HuH-7 (cell line): ENCODE results near the gene ZNF207.
"Not testable (repeated sequence)": the region's sequence is repeated elsewhere in the genome, so short reads cannot be mapped to it uniquely, and the experiment has no call there.

ENCODE experiments used
- DNase-seq: peaks from one replicate; pipeline ENCODE4 v3.0.0; 2011; ENCODE audit warnings: low spot score

ZNF207 gene

DNA sequence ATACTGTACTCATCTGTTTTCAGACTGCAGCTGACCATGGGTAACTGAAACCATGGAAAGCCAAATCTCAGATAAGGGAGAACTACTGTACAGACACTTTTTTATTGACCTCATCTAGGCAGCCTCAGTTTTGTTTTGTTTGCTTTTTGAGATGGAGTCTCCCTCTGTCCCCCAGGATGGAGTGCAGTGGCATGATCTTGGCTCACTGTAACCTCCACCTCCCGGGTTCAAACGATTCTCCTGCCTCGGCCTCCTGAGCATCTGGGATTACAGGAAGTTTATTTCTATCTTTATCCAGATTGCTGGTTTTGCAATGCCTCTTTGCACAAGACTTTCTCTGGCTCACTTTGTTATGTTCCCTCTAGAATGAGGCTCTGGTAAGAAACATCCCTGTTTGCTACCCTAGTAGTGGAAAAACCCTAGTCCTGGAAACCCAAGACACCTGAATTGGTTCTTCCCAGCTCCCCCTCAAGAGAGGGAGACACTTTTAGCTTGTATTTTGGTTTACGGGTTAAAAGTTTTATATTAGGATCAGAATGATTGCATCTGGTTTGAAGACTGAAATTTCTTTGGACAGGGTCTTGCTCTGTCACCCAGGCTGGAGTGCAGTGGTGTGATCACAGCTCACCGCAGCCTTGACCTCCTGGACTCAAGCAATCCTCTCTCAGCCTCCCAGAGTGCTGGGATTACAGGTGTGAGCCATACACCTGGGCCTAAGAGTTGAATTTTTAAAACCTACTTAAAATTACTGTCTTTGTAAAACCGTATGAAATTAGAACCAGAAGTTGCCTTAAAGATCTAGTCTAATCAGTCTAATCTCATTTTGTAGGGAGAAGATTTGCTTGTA is 38.9 kb downstream of the ZNF207 start:
- DNase-seq = no peak

DNA sequence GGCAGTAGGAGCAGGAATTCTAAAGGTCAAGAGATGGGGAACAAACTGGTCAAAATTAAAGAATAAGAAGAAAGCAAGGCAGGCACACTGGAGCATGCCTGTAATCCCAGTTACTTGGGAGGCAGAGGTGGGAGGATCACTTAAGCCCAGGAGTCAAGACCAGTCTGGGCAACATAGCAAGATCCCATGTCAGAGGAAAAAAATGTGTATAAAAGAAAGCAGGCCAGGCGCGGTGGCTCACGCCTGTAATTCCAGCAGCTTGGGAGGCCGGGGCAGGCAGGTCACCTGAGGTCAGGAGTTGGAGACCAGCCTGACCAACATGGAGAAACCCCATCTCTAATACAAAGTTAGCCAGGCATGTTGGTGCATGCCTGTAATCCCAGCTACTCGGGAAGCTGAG is 43.9 kb downstream of the ZNF207 start:
- DNase-seq = no peak

DNA sequence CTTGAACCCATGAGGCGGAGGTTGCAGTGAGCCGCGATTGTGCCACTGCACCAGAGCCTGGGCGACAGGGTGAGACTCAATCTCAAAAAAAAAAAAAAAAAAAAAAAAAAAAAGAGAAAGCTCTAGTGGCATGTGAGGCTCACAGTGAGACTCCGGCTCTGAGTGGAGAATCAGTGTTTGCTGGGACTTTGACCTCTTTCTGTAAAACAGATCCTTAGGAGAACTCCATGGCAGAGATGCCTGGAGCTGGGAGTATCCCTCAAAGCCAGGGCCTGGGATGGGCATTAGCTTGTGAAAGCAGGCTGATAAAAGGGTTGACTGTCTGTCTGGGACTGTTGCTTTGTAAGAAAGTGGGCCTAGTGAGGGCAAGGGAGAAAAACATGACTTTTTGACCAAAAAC is 46.4 kb downstream of the ZNF207 start:
- peak; percentile 20 for DNase-seq

DNA sequence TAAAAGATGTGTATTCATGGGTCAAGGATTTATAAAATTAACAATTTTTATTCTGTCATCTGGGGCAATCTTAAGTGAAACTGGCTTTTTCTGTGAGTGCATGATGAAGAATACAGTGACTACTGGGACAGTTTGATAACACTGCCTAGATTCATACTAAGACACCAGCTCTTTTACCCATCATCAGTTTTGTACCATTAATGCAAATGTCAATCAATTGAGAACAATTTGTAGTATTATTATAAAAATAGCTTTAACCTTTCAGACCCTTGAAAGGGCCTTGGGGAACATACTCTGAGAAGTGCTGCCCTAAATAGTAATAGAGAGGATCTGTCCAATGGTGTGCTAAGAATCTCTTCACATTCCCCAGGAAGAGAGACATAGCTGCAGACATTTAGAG is 49.0 kb downstream of the ZNF207 start:
- no peak for DNase-seq

DNA sequence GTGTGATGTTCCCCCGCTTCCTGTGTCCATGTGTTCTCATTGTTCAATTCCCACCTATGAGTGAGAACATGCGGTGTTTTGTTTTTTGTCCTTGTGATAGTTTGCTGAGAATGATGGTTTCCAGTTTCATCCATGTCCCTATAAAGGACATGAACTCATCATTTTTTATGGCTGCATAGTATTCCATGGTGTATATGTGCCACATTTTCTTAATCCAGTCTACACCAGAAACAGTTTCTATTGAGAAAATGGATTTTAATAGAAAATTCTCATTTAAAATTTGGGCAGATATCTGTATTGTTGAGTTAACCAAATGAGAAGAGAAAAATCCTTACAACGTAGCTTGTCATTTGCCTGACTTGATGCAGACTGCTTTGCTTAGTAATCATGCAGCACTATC is 60.1 kb downstream of the ZNF207 start:
- not testable (repeated sequence) for DNase-seq

DNA sequence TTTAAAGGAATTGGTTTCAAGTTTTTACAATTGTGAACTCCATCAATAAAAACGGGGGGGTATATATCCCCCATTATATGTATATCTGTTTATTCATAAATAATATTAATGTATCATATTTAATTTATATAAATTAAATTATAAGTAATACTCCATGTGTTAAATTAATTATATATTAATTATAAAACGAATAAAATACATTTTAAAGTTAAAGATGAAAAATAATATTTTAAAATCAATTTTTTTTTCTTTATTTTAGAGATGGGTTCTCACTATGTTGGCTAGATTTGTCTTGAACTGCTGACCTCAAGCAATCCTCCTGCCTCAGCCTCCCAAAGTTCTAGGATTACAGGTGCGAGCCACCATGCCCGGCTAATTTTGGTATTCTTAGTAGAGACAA is 76.9 kb downstream of the ZNF207 start:
- no peak for DNase-seq

DNA sequence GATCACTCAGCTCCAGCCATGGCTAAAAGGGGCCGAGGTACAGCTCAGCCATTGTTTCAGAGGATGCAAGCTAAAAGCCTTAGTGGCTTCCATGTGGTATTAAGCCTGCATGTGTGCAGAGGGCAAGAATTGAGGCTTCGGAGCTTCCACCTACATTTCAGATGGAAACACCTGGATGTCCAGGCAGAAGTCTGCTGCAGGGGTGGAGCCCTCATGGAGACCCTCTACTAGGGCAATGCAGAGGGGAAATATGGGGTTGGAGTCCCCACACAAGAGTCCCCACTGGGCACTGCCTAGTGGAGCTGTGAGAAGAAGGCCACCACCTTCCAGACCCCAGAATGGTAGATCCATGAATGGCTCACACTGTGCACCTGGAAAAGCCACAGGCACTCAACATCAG is 79.6 kb downstream of the ZNF207 start:
- DNase-seq = no peak
